H9 (cell line): ENCODE data around the gene DUSP6. TPM values are rescaled to one million over a fixed set of nuclear protein-coding genes. Genes with fewer than 3 reads are reported as not detected.

Experiments used
- DNase-seq: peaks from one replicate; pipeline ENCODE4 v3.0.0-alpha.2; 2017
- H2AFZ ChIP-seq: one replicate; pipeline ENCODE4 v1.6.1; 2013; ENCODE audit warnings: mild to moderate bottlenecking, low read length, control low read depth, moderate library complexity
- H2AK5ac ChIP-seq: 2 replicates; pipeline ENCODE4 v1.6.1; 2013; ENCODE audit warnings: low read length, control low read depth, mixed read lengths; ENCODE audit not compliant: insufficient read length
- H2BK120ac ChIP-seq: one replicate; pipeline ENCODE4 v1.6.1; 2013; ENCODE audit warnings: low read depth, mild to moderate bottlenecking, low read length, control low read depth, inconsistent platforms; ENCODE audit not compliant: poor library complexity, severe bottlenecking
- H2BK12ac ChIP-seq: 2 replicates; pipeline ENCODE4 v1.6.1; 2013; ENCODE audit warnings: low read length, control low read depth, mixed read lengths, low read depth; ENCODE audit not compliant: insufficient read length
- H2BK15ac ChIP-seq: 2 replicates; pipeline ENCODE4 v1.6.1; 2013; ENCODE audit warnings: low read depth, low read length, control low read depth
- H2BK20ac ChIP-seq: one replicate; pipeline ENCODE4 v1.6.1; 2013; ENCODE audit warnings: low read depth, mild to moderate bottlenecking, low read length, control low read depth, inconsistent platforms; ENCODE audit not compliant: poor library complexity, severe bottlenecking
- H2BK5ac ChIP-seq: 2 replicates; pipeline ENCODE4 v1.6.1; 2013; ENCODE audit warnings: low read length, control low read depth, mixed read lengths; ENCODE audit not compliant: insufficient read length
- H3K14ac ChIP-seq: 2 replicates; pipeline ENCODE4 v1.6.1; 2013; ENCODE audit warnings: low read length, control low read depth; ENCODE audit not compliant: insufficient read depth
- H3K18ac ChIP-seq: 2 replicates; pipeline ENCODE4 v1.6.1; 2013; ENCODE audit warnings: low read depth, mild to moderate bottlenecking, mixed read lengths, low read length, control low read depth; ENCODE audit not compliant: insufficient read length
- H3K23ac ChIP-seq: 2 replicates; pipeline ENCODE4 v1.6.1; 2013; ENCODE audit warnings: low read length, control low read depth, mixed read lengths, low read depth; ENCODE audit not compliant: insufficient read length
- H3K23me2 ChIP-seq: 2 replicates; pipeline ENCODE4 v1.6.1; 2013; ENCODE audit warnings: low read depth, mild to moderate bottlenecking, mixed read lengths, low read length, control low read depth; ENCODE audit not compliant: insufficient read length, poor library complexity, severe bottlenecking
- H3K27ac ChIP-seq: 2 replicates; pipeline ENCODE4 v1.5.1; 2013; ENCODE audit warnings: low read length, control low read depth, mixed read lengths, low read depth; ENCODE audit not compliant: insufficient read length
- H3K27me3 ChIP-seq: 2 replicates; pipeline ENCODE4 v1.6.1; 2013; ENCODE audit warnings: low read length, control low read depth, inconsistent platforms; ENCODE audit not compliant: insufficient read depth
- H3K4ac ChIP-seq: 2 replicates; pipeline ENCODE4 v1.6.1; 2013; ENCODE audit warnings: low read depth, mild to moderate bottlenecking, control low read depth, inconsistent platforms, low read length, moderate library complexity
- H3K4me1 ChIP-seq: 2 replicates; pipeline ENCODE4 v1.6.1; 2013; ENCODE audit warnings: low read length, control low read depth, inconsistent platforms; ENCODE audit not compliant: insufficient read depth
- H3K4me2 ChIP-seq: 2 replicates; pipeline ENCODE4 v1.6.1; 2013; ENCODE audit warnings: low read length, control low read depth, mixed read lengths; ENCODE audit not compliant: insufficient read length, insufficient read depth
- H3K56ac ChIP-seq: 2 replicates; pipeline ENCODE4 v1.6.1; 2013; ENCODE audit warnings: low read depth, mild to moderate bottlenecking, mixed read lengths, low read length, control low read depth; ENCODE audit not compliant: insufficient read length
- H3K79me1 ChIP-seq: 2 replicates; pipeline ENCODE4 v1.6.1; 2013; ENCODE audit warnings: low read depth, mild to moderate bottlenecking, moderate library complexity, low read length, control low read depth, inconsistent platforms; ENCODE audit not compliant: insufficient read depth, poor library complexity, severe bottlenecking
- H3K79me2 ChIP-seq: 2 replicates; pipeline ENCODE4 v1.6.1; 2013; ENCODE audit warnings: low read length, control low read depth, inconsistent platforms; ENCODE audit not compliant: insufficient read depth
- H3K9ac ChIP-seq: 2 replicates; pipeline ENCODE4 v1.6.1; 2013; ENCODE audit warnings: low read length, control low read depth, mixed read lengths; ENCODE audit not compliant: insufficient read length; ENCODE audit errors: extremely low read depth
- H3K9me3 ChIP-seq: one replicate; pipeline ENCODE4 v1.6.1; 2013; ENCODE audit warnings: low read depth, low read length, inconsistent platforms; ENCODE audit not compliant: control insufficient read depth
- H3T11ph ChIP-seq: one replicate; pipeline ENCODE4 v1.6.1; 2013; ENCODE audit warnings: mild to moderate bottlenecking, low read length, control low read depth, inconsistent platforms
- H4K20me1 ChIP-seq: one replicate; pipeline ENCODE4 v1.6.1; 2013; ENCODE audit not compliant: control insufficient read depth, insufficient read length, insufficient read depth
- H4K5ac ChIP-seq: 2 replicates; pipeline ENCODE4 v1.6.1; 2013; ENCODE audit warnings: low read depth, mild to moderate bottlenecking, mixed read lengths, low read length, control low read depth; ENCODE audit not compliant: insufficient read length
- H4K8ac ChIP-seq: replicated peaks from 2 replicates; pipeline ENCODE4 v1.6.1; 2013; ENCODE audit warnings: low read length, control low read depth, mixed read lengths, low read depth; ENCODE audit not compliant: insufficient read length
- H4K91ac ChIP-seq: 2 replicates; pipeline ENCODE4 v1.6.1; 2013; ENCODE audit warnings: low read depth, mild to moderate bottlenecking, moderate library complexity, mixed read lengths, low read length, control low read depth; ENCODE audit not compliant: insufficient read length
- H3K27ac Mint-ChIP-seq, 3 experiments: 2 replicates in 2 of 3; 3 replicates in 1 of 3; pipeline ENCODE4 v1.8.0; 2020 to 2021; ENCODE audit warnings: mixed read lengths in 3 of 3, mild to moderate bottlenecking in 1 of 3, moderate library complexity in 1 of 3
- H3K27me3 Mint-ChIP-seq: 2 replicates; pipeline ENCODE4 v1.8.0; 2021; ENCODE audit warnings: low read depth, mild to moderate bottlenecking, moderate library complexity, mixed read lengths
- H3K36me3 Mint-ChIP-seq, 3 experiments: 2 replicates in 2 of 3; 3 replicates in 1 of 3; pipeline ENCODE4 v1.8.0; 2020 to 2021; ENCODE audit warnings: low read depth in 3 of 3, mixed read lengths in 3 of 3; ENCODE audit not compliant: insufficient read depth in 1 of 3
- H3K4me1 Mint-ChIP-seq, 2 experiments: 2 replicates each; pipeline ENCODE4 v1.8.0; 2020; ENCODE audit warnings: mixed read lengths in 2 of 2
- H3K4me3 Mint-ChIP-seq, 2 experiments: 2 replicates in 1 of 2; 3 replicates in 1 of 2; pipeline ENCODE4 v1.8.0; 2020 to 2021; ENCODE audit warnings: mild to moderate bottlenecking in 2 of 2, mixed read lengths in 2 of 2, moderate library complexity in 1 of 2
- H3K9me3 Mint-ChIP-seq, 2 experiments: 2 replicates in 1 of 2; 3 replicates in 1 of 2; pipeline ENCODE4 v1.8.0; 2020; ENCODE audit warnings: mild to moderate bottlenecking in 2 of 2, mixed read lengths in 2 of 2, moderate library complexity in 1 of 2
- CTCF ChIP-seq: fragments of 200-600 bp; sonication (generic); conservative IDR thresholded peaks from 3 replicates; pipeline ENCODE4 v1.8.0; 2021; ENCODE audit warnings: antibody characterized with exemption, mild to moderate bottlenecking
- WGBS: extraction: QIAGEN DNeasy Blood & Tissue Kit; methylation state at CpG from one replicate; pipeline ENCODE4 v1.1.7; 2013; ENCODE audit warnings: missing lambda C conversion rate, low lambda C conversion rate, mixed read lengths; ENCODE audit not compliant: insufficient read length; ENCODE audit errors: extremely low coverage; 5-methylcytosine and 5-hydroxymethylcytosine counted together
- total RNA-seq: library from RNA; stranded (reverse); gene quantifications from 2 replicates; pipeline ENCODE4 v1.2.1, GENCODE V29; 2021

Gene DUSP6
- total RNA-seq, 1 experiment from 2014 or later: 35.3 TPM

GRCh38 chr12:89386138-89386537 lies 33.8 kb upstream of the DUSP6 start:
- Histone ChIP-seq H3K18ac (no peak overlapping the region), H3K9ac (no peak overlapping the region), H3K4me1 (peaks cover 11% of the 10 kb centered on the region; the same call in 1 of the 2 replicates), H3K9me3 (no peaks in the 10 kb centered on the region), H3K27ac (no peak overlapping the region), H3K23me2 (no peaks in the 10 kb centered on the region), H3K4ac (no peak overlapping the region), H3K79me2 (no peaks in the 10 kb centered on the region), H2BK12ac (no peak overlapping the region), H3K4me2 (no peak overlapping the region), H4K5ac (no peak overlapping the region), H2BK20ac (no peak overlapping the region), H4K20me1 (no peaks in the 10 kb centered on the region), H2BK120ac (no peak overlapping the region), H4K8ac (no peak overlapping the region), H4K91ac (no peak overlapping the region), H3K23ac (no peak overlapping the region), H2AK5ac (no peak overlapping the region), H3K27me3 (no peaks in the 10 kb centered on the region), H3K79me1 (no peaks in the 10 kb centered on the region), H2AFZ (no peak overlapping the region), H2BK5ac (no peak overlapping the region), H2BK15ac (no peak overlapping the region), H3T11ph (no peak overlapping the region), H3K56ac (no peak overlapping the region), H3K14ac (no peak overlapping the region)
- H3K9me3 Mint-ChIP-seq: no peaks in the 10 kb centered on the region
- no peak overlapping the region for H3K27ac Mint-ChIP-seq
- no CpG with 5 or more reads among the region's 3 CpGs for WGBS
- no peak for DNase-seq
- H3K27me3 Mint-ChIP-seq: no peaks in the 10 kb centered on the region
- H3K4me1 Mint-ChIP-seq: peaks cover 29 to 31% of the 10 kb centered on the region in 2 experiments
- no peak for TF ChIP-seq CTCF
- no peaks in the 10 kb centered on the region for H3K36me3 Mint-ChIP-seq
- H3K4me3 Mint-ChIP-seq: no peak overlapping the region
